HG02588 (cell line): ENCODE measurements around the gene IPO7.
"Not testable (repeated sequence)": the region's sequence is repeated elsewhere in the genome, so short reads cannot be mapped to it uniquely, and the experiment has no call there.

Source experiments
- ATAC-seq: cut with Tn5 transposase; IDR thresholded peaks from one replicate; pipeline ENCODE4 v1.9.1; 2021; ENCODE audit warnings: mild to moderate bottlenecking, moderate library complexity; ENCODE audit not compliant: unreplicated experiment

Gene IPO7

DNA sequence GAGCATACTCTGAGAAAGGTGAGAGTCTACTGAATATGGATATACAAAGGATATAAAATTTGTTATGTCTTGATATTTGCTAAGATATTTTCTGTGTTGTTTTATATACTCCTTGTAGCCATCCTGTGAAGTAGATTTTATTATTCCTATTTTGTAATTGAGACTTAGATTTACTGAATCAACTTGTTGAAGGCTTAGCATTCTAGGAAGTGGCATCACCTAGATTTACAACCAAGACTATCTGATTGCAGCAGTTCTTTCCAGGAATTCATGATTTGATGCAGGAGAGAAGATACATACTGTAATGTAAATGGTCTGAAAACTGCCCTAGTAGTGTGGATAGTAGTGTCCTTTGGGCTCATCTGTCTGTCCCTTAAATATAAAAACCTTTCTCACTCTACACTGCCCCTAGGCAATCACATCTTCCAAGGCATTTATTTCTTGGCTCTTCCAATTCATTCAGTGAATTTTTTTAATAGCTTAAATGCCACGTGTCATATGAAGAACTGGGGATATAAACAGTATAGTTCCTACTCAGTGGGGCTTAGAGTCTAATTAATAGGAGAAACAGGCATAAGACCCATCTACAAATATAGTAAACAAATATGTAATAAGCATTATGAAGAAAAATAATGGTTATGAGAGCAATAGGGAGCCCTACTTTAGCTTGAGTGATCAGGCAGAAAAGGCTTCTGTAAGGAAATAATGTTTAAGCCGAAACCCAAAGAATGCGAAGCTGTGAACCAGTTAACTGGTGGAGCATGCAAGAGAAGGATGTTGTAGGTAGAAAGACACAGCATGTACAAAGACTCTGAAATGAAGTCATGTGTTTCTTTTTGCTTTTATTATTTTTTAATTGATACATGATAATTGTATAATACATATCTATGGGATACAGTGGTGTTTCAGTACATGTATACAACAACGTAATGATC, 13.6 kb downstream of the IPO7 start:
- no peak for ATAC-seq

DNA sequence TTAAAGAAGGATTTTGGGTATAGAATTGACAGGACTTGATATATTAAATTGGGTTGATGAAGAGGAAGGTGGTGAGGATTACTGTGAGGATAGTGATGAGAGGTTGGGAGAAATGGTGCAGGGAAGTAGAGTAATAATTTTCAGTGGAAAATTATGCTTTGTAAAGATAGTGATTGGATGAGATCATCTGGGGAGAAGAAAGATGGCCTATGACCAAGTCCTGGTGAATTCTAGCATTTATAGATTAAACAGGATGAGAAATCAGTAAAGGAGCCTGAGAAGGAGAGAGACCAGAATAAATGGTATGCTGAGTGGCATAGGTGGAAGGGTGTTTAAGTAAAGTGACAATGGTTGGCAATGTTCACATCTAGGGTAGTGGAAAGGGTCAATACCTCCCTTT, 15.0 kb downstream of the IPO7 start:
- no peak for ATAC-seq

DNA sequence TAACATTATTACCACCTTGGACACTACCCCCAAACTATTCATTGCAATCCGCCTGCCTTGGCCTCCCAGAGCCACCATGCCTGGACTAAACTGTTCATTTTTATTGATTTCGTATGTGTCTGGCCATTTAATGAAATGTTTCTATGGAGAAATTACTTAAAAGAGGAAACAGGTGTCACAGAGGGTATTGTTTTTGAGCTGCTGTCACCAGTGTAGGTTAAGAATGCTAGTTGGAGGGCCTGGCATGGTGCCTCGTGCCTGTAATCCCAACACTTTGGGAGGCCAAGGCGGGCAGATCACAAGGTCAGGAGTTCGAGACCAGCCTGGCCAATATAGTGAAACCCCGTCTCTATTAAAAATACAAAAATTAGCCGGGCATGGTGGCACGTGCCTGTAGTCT, 17.4 kb downstream of the IPO7 start:
- not testable (repeated sequence) for ATAC-seq

DNA sequence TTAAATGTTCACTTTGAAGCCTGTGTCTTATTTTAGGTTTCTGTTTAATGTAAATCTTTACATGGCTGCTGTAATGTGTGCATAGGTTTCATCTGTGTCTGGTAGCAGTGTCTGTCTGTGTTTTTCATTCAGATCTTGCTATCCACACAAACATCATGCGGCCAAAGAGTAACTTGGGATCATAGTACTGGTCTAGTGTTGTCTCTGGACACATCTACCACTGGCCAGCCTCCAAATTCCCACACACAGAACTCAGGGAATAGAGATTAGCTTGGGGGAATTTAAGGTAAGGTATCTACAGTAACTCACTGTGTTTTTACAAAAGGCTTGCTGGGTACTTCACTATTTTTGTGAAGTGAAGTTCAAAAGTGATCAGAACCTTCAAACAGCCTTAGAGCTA, 44.3 kb downstream of the IPO7 start:
- ATAC-seq: no peak

DNA sequence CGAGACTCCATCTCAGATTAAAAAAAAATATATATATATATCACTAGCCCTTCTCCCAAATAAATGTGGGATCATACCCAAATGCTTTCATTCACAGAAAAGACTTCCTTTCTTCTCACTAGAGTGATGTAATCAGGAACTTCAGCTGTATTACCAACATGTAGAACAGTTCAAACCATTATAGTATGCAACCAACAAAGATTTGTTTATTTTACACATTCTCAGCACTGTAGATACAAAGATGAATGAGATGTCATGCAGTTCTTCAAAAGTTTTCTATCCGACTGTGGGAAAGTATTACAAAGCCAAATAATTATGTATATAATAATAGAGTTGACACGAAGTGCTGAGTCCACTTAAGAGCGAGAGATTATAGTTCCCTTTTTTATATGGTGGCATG, 54.2 kb downstream of the IPO7 start:
- no peak for ATAC-seq

DNA sequence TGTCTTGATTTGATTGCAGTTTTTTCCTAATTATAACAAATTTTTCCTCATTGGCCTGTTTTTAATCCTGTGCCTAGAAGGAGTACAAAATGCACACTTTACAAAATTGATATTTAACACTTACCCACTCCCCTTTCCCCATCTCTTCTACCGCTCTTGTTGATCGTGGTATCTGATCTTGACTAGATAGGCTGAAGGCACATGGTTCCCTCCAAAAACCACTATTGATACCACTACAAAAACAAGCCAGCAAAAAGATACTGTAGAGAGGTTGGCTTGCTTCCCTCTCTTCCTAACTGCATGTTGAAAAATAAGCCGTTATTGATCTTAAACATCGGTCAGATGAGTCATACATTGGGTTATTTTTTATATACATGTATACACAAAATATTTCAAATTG, 61.8 kb downstream of the IPO7 start:
- no peak for ATAC-seq

DNA sequence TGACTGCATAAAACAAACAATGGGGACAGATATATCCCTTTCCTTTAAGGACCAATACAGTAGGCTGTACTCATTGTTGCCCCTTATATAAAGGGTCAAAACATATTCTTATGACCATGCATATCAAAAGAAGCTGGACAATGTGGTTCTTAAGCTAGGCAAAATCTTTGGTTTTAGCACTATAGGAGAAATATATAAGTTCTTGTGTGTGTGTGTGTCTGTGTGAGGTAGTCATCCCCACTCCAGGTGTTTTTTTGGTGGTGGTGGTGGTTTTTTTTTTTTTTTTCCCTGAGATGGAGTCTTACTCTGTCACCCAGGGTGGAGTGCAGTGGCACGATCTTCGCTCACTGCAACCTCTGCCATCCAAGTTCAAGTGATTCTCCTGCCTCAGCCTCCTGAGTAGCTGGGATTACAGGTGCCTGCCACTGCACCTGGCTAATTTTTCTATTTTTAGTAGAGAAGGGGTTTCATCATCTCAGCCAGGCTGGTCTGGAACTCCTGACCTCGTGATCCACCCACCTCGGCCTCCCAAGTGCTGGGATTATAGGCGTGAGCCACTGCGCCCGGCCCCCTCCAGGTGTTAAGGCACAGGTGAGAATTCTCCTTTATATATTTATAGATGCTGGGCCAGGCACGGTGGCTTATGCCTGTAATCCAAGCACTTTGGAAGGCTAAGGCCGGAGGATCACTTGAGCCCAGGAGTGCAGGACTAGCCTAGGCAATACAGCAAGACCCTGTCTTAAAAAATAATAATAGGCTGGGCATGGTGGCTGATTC, 64.3 kb downstream of the IPO7 start:
- ATAC-seq: no peak

DNA sequence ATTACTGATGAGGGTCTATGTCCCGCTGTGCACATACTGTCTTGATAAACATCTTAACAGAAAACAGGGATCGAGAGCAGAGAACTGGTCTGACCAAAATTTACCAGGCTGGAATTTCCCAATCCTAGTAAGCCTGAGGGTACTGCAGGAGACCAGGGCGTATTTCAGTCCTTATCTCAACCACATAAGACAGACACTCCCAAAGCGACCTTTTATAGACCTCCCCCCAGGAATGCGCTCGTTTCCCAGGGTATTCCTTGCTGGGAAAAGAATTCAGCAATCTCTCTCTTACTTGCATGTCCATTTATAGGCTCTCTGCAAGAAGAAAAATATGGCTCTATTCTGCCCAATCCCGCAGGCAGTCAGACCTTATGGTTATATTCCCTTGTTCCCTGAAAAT, 67.6 kb downstream of the IPO7 start:
- not testable (repeated sequence) for ATAC-seq

DNA sequence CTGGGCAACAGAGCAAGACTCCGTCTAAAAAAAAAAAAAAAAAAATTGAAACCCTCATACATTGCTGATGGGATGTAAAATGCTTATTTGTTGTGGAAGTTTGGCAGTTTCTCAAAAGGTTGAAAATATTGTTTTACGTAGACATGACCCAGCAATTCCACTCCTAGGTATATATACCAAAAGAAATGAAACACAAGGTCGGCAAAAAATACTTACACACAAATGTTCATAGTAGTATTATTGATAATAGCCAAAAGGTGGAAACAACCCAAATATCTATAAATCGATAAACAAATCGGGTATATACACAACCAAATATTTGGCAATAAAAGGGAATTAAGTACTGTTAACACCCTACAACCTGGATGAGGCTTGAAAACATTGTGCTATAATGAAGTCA, 71.3 kb downstream of the IPO7 start:
- no peak for ATAC-seq

DNA sequence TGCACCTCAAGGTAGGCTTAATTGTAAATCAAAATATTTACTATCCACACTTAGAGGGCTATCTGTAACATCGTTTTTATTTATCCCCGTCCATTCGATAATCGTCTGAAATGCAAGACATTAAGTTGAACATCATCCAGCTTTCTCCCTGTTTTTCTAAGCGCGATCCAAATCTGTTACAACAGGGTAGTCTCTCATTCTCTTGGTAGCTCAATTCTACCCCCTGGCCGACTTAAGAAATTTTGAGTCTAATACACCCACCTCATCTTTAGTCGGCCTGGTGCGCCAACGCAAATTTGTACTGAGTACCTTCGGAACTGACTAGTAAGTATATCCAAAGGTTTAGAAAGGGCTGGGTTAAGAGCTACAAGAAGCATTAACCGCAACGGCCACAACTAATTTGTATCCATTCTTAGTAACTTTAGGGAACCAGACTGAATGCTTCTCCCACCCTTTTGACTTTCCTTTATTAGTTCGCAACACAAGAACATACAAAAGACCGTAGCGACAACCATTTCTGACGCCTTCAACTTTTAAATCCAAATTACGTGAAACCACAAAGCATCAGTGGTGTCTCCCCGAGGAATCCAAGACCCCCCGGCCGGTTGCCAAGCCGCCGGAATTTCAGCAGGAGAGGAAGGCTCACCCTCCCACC, 75.3 kb downstream of the IPO7 start:
- ATAC-seq: no peak

DNA sequence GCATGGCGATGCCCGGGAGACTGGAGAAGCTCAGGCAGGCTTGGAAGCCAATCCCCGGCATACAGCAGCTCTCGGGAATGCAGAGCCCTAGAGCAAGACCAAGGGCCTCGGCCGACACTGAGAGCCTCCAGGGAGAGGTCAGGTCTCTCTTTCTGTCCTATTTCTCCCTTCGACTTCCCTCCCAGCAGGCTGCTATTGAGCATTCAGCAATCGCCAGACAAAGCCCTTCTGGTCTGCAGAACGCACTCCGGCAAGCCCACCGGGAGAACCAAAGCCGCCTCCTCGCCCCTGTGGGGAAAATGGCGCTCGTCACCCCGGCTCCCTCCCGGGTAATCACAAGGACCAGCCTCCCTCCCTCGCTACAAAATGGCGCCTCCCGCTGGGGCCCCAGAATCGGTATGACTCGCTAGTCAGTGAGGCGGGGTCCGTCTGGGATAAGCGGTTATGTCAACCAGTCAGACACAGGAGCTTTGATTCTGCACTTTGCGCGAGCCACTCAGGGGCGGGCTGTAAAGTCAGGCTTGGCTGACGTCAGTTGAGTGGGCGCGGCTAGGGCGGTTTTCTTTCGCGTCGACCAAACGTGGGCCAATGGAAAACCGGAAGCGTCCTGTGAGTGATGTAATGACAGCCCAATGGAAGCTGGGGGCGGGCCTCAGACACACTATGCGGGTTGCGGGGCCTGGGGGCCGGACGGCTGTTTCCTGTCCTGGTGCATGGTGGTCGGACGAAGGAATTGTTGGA, 76.0 kb downstream of the IPO7 start, which contains the start of gene ZNF143:
Gene ZNF143 (plus strand): TSS at position 691 of the 741 bp plus-strand sequence. CDS start 10,297 bp downstream, outside the sequence.
- ATAC-seq: peak; percentile 82

DNA sequence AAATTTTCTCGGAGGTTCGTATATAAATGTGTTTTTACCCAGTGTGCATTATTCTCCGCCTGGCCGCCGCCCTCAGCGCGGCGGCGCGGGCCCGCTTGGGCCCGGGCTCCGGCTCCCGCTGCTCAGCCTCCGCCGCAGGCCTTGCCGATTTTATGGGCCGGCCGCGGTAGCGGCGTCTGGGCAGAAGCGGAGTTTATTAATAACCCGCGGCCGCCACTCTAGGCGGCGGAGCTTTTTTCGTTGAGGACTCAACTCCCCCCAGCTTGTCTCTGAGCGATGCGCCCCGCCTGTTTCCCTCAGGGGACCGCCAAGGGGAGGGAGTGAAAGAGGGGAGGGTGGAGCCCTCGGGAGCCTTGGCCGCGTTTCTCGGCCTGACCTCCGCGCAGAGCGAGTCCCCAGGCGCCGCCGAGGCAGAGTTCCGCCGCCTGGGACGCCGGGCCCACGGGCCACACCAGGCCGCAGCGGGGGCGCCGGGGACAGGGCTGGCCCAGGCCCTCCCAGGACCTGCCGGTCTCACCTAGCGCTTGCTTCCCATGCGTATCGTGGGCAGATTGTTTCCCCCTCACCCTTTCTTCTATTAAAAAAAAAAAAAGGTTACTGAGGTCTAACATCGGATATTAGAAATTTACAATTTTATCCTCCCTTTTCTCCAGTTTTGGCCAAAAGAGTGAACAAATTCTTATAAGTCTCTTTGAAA, 76.8 kb downstream of the IPO7 start:
- peak; percentile 40 for ATAC-seq

DNA sequence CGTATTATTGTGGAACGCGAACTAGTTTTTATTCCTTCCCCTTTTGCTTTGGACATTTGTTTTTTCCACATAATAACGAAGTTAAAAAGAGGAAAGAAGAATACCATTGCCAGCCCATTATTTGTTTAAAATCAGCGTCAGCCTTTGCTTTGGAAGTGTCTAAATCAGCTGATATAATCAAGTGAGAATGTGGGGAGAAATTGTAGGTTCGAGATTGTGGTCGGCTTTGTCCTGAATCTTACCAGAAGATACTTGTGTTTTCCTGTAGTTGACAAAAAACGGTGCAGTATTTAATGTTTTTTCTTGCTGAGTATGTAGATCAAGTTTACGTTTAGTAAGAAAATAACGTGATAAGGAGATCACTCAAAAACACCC, 77.3 kb downstream of the IPO7 start:
- ATAC-seq: no peak

DNA sequence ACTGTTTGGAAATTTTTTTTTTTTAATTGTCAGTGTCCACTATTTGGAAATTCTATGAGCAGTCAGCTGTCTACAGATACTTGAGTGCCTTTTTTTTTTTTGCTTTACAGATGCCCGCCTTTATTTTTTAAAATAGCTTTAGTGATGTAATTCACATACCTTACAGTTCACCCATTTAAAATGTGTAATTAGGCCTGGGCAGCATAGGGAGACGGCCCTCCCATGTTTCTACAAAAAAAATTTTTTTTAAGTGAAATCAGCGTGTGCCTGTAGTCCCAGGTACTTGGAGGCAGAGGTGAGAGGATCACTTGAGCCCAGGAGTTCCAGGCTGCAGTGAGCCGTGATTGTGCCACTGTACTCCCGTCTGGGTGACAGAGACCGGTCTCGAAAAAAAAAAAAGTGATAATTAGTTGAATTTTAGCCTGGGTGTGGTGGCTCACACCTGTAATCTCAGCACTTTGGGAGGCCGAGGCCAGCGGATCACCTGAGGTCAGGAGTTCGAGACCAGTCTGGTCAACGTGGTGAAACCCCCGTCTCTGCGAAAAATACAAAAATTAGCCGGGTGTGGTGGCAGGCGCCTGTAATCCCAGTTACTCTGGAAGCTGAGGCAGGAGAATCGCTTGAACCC, 77.8 kb downstream of the IPO7 start:
- ATAC-seq: no peak

DNA sequence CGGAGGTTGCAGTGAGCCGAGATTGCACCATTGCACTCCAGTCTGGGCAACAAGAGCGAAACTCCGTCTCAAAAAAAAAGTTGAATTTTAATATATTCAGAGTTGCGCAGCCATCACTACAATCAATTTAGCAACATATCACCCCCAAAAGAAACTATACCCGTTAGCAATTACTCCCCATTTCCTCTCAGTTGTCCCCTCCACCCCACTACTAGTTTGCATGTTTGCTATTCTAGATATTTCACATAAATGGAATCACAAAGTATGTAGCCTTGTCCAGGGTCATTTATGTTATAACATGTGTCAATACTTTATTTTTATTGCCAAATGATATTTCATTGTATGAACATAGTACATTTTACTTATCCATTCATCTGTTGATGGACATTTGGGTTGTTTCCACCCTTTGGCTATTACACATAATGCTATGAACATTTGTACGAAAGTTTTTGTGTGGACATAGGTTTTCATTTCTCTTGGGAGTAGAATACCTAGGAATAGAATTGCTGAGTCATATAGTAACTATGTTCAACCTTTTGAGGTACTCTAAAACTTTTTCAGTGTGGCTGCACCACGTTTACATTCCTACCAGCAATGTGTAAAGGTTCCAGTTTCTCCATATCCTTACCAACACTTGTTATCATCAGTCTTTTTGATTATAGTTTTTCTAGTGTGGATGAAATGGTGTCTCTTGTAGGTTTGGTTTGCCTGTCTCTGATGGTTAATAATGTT, 78.5 kb downstream of the IPO7 start:
- ATAC-seq: no peak

DNA sequence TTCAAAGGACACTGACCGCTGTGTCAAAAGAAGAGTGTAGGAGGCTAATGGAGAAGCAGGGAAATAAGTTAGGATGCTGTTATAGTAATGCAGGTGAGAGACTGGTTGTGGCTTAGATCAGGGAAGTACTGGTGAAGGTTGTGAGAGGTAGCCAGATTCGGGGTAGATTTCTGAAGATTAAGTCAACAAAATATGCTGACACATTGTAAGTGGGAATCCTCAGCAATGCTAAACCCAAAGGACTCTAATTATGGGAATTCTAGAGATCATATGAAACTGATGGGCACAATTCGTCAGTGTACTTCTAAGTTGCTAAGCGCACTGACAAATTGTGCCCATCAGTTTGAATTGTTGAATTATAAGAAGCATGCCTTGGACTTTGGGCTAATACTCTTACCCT, 86.3 kb downstream of the IPO7 start:
- no peak for ATAC-seq

DNA sequence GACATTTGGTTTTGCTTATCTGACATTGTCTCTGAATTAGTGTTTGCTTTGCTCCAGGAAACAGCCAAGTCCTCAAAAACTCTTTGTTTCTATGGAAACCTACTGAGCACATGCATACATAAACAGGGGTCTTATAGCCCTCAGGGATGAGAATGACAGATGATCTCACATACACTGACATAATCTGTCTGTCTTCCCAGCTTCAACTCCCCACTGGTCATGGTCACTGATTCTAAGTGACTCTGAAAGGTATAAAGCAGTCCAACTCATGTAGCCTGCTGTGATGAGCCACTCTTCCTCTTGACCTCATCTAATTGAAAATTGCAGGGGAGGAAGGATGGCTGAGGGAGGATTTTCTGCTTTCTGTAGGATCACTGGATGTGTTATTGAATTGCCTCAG, 89.0 kb downstream of the IPO7 start:
- no peak for ATAC-seq

DNA sequence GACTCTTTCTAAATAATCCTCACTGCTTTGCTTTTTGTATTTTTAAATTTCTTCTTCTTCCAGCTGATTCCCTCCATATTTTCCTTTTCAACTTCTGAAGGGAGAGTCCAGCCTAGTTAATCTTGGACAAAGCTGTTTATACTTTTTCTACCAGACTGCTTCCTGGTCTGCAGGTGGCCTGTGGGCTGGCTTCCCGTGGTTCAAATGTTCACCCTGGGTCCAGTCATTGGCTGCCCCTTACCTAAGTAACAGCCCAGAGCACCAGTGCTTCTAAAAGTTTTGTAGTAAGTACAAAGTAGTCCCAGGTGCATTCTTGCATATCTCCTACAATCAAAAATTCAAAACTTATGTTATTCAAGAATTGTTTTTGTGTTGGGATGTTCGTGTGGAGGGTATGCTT, 95.4 kb downstream of the IPO7 start:
- ATAC-seq: no peak
